NCI-H460 (cell line): ENCODE data around the gene ANKRD18A. TPM values are rescaled to one million over a fixed set of nuclear protein-coding genes. Genes with fewer than 3 reads are reported as not detected.
"Not testable (repeated sequence)": the region's sequence is repeated elsewhere in the genome, so short reads cannot be mapped to it uniquely, and the experiment has no call there.

Source experiments
- DNase-seq: peaks from one replicate; pipeline ENCODE4 v3.0.0-alpha.2; 2016; ENCODE audit warnings: low read depth; ENCODE audit errors: extremely low read depth
- total RNA-seq: library from RNA; depleted of rRNA; stranded (reverse); fragments of >200 nt; shearing (Covaris generic); gene quantifications from 2 replicates; pipeline ENCODE4 v1.2.3, GENCODE V29; 2014

Gene ANKRD18A
- total RNA-seq, 1 experiment from 2014 or later, result 3.9 TPM

DNA sequence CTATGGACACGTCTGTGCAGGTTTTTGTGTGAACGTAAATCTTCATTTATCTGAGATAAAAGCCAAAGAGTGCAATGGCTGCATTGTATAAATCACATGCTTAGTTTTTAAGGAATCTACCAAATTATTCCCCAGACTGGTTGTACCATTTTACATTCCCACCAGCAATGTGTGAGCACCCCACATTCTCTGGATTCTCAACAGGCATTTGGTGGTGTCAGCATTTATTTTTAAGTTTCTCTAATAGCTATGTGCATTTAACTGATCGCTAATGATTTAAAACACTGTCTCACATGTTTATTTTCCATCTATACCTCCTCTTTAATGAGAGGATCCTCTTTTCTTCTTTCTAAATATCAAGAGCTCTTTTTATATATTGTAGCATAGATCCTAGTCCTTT is 13.9 kb upstream of the ANKRD18A start:
- DNase-seq, result no peak

DNA sequence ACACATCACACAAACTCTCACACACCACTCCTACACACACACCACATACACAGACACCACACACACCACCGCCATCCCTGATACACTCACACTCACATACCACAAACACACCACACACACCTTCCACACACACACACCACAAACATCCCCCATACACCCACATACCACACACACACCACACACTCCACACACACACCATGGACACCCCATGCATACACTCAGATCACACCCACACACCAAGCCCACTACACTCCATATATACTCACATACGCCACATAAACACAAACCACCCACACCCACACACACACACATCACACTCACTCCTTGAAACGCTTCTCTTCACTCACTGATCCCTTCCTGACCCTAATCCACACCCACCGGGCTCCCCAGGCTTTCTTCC is 9.1 kb upstream of the ANKRD18A start:
- DNase-seq, result no peak

DNA sequence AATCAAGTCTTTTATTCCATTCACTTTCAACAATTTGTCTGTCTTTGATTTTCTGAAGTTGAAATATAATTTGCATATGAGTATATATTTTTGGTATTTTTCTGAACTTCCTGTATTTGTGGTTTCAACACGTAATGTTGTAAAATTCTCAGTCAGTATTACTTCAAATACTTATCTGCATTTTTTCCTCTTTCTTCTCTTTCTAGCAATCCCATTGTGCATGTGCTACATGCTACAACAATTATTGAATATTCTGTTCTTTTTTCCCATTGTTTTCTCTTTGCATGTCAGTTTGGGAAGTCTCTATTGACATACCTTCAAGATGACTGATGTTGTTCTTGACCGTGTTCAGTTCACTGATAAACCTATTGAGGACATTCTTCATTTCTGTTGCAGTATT is 5.6 kb upstream of the ANKRD18A start:
- no peak for DNase-seq

DNA sequence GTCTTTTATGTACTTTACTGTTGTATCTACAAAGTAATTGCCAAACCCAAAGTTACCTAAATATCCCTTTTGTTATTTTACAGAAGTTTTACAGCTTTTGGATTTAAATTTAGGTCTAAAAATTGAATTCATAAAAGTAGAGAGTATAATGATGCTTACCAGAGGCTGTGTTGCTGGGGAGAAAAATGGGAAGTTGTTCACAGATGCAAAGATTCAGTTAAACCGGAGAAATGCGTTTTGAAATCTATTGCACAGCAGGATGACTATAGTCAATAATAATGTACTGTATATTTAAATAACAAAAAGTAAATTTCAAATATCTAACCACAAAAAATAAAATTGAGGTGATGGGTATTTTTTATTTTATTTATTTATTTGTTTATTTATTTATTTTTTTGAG is 2.6 kb upstream of the ANKRD18A start:
- no peak for DNase-seq

DNA sequence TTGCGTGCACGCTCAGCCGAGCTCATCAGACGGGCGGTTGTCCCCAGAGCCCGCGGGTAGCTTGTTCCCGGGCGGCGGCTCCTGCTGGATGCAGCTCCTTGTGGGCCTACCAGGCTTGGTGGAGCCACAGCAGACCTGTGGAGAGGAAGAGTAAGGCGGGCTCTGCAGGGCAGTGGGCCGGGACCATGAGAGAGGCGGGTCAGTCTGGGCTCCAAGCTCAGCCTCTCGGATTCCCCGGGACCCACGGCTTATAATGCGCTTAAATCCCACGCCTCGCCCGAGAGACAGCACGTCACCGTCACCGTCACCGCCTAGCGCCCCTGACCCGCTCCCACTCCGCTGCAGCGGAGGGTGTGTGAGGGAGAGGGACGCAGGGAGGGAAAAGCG is 1.9 kb upstream of the ANKRD18A start:
- no peak for DNase-seq

DNA sequence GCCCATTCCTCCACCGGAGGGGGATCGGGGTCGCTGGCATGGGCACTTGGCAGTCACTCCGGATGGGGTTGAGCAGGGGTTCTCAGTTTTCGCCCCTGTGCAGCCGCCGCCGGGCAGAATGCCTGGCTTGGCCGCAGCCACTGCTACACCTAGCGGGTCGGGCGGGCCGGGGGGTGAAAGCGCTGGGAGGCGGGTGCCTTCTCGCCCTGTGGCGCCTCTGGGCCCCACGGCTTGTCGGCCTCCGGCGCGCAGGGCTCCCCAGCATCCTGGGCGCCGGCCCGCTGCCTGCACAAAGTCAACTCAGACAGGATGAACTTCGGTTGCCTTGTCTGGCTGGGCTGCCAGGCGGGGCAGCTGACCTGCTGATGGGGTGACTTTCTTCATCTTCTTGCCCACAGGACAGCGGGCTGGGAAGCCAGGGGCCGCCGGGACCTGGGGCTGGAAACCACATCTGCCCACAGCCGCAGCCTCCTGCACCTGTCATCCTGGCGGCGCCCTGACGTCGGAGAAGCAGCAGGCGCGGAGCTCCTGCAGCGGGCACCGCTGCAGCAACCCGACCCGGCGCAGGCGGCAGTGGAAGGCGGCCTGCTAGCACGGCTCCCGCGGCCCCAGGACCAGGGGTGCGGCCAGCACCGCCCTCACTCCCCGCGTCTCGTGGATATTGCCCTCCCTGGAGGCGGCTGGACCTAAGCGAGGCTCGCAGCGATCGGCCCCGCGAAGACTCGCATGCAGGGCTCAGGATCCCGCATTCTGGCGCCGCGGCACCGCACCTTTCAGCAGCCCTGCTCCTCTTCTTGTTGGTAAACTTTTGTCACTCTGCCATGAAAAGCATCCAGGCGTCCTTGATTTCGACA is 1.3 kb upstream of the ANKRD18A start:
- no peak for DNase-seq

DNA sequence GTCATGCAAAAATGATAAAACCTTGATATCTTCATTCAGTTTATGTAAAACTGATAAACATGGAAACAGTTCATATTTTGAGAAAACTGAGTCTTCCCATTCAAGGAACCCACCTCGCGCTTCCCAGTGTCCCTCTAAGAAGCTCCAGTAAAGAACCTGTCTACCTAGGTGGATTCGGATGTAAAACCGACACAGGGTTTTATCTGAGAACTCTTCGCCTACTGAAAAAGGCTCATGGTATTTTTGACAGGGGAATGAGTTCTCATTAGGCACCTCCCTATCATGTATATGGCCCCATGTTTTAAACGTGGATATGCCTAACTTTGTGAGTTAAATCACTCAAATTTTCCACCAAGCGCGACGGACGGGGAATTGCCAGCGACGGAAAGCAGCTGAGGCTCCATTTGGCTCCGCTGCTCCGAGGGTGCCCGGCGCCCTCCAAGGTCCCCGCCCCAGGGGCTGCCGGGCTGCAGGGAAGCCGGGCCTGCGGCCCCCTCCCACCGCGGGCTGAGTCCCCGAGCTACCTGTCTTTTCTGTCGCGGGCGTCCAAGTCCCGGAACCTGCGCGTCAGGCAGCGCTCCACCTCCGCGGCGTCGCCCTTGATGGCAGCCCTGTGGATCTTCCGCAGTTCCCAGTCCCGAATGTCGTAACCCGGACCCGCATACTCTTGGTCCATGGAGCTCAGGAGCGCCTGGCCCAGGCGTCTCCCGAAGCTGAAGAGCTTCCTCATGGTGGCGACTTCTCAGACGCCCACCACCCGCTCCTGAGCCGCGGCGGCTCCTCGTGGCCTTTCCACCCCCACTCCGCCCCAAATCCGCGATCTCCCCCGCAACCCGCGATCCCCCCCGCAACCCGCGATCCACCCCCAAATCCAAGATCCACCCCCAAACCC is 594 bp downstream of the ANKRD18A start:
- no peak for DNase-seq

DNA sequence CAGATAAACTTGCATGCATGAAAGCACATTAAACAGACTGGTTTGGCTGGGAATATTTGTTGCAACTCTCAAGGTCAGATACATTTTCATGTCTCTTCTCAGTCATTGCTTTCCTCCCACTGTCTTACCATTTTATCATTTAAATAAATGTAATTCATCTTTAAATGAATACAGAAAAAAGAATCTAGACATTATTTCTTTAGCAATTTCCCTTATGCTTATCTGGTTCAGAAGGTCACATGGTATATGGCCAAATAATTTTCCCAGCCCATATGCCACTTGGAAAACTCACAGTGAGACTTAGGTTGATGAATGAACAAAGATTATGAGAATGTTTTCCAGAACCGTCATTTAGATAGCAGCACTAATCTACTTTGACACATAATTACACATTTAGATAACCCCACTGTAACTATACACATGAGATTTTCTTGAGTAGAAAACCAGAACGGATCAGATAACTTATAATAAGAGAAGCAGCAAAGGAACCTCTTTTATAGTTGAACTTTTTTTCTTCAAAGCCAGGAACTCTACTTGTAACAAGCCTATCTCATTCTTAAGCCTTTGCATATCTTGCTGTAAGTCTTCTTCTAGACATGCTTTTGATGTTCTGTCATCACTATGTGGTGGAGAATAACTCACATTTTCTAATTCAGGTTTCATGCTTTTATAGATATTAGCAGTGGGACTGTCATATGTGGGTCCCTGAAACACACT is 22.2 kb downstream of the ANKRD18A start:
- not testable (repeated sequence) for DNase-seq

DNA sequence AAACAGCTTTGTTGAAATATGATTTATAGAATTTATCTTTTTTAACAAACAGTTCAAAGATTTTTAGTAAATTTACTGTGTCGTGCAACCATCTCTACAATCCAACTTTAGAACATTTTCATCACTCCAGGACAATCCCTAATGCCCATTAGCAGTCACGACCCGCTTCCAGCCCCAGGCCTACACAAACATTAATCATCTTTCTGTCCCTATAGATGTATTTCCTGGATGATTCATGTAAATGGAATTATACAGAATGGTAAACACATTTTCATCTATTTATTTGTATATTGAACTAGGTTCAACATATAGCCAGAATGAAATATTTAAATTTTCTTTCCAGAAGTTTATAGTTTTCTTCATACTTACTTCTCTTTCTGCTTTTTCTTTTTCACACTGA is 25.3 kb downstream of the ANKRD18A start:
- DNase-seq, result not testable (repeated sequence)

DNA sequence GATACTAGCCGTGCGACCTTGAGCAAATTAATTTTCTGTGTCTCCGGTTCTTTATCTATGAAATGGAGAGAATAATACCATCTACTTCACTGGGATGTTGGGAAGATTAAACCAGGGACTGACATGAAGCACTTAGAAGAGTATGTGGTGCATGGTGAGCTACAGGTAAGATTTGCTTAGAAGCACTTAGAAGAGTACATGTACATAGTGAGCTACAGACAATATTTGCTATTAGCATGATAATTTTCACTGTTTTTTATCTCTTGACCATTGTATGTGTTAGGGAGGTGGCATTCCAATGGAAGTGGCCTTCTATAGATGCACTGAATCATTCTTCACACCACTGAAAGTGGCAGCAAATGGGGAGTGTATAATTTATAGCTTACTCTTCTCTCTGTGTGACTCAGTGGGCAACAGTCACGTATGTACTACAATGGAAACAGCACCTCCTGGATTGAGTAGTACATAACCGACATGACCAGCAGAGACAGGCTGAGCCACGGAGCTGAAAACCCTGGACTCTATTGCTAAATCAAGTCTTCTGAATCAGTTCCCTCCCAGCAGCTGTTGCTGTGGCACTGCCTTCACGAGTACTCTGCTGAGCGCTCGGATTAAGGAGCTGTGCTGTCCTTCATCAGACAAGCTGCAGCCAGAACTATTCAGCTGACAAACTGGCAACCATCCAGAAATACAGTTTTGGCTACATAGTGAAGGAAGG is 28.9 kb downstream of the ANKRD18A start:
- DNase-seq, result not testable (repeated sequence)

DNA sequence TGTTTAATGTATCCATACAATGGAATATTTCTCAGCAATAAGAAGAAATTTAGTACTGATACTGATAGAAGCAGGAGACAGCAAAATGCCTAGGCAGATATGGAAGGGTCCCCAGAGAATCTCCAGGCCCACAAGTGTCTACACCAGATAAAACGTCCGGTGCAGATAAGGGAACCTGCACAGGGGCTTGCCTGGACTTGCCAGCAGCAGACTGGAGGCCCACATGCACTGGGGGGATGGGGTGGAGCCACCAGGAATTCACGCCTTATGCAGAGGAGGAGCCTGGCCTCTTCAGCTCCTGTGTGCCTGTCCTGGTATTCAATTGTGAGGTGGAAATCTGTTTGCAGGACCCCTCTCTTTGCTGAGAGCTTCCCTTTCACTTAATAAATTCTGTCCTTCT is 36.6 kb downstream of the ANKRD18A start:
- DNase-seq, result not testable (repeated sequence)

DNA sequence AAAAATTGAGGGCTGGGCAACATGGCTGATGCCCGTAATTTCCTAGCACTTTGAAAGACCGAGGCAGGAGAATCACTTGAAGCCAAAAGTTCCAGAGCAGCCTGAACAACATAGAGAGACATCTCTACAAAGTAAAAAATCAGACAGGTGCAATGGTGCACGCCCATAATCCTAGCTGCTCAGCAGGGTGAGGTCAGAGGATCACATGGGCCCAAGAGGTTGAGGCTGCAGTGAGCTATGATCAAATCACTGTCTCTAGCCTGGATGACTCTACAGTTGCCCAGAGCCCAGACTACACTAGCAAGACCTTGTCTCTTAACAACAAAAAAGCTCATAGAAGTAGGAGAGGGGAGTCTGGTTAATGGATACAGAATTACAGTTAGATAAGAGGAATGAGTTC is 40.3 kb downstream of the ANKRD18A start:
- not testable (repeated sequence) for DNase-seq

DNA sequence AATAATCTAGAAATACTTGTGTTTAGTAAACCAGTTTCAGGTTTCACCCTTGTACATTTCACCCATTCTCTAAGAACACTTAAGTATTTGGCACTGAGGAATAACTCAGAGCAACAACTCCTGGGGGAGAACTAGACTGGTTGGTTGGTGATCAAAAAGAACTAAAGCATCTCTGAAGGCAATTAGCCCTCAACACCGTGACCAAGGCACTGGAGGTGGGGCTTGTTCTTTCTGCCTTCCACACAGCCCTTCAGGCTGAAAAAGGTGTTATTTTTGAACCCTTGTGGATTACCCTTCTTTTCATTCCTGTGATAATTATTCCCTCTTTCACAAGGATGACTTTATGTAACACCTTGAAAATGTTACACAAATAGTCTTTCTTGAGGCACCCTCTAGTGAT is 44.2 kb downstream of the ANKRD18A start:
- not testable (repeated sequence) for DNase-seq

DNA sequence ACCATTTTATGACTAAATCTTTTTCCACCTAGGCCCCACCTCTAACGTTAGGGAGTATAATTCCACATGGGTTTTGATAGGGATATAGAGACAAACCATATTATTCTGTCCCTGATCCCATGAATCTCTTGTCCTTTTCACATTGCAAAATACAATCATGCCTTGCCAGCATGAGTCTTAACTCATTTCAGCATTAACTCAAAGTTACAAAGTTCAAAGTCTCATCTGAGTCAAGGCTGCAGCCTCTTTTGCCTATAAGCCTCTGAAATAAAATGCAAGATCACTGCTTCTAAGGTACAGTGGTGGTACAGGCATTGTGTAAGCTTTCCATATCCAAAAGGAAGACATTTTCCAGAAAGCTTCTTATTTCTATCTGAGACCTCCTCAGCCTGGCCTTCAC is 54.3 kb downstream of the ANKRD18A start:
- DNase-seq, result not testable (repeated sequence)

DNA sequence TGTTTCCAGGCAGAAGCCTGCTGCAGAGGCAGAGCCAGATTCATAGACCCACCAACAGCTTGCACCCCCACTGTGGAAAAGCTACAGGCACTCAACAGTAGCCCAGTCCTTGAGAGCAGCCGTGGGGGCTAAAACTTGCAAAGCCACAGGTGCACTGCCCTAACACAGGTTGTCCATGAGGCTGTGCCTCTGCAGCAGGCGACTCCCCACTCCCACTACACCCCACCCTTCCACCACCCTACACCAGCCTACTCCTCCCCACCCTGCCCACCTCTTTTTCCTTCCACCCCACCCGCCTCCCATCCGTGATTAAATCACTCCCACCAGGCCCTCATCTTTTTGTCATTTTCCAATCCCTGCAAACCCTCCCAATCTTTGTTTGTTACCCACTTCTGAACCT is 55.2 kb downstream of the ANKRD18A start:
- DNase-seq, result not testable (repeated sequence)

DNA sequence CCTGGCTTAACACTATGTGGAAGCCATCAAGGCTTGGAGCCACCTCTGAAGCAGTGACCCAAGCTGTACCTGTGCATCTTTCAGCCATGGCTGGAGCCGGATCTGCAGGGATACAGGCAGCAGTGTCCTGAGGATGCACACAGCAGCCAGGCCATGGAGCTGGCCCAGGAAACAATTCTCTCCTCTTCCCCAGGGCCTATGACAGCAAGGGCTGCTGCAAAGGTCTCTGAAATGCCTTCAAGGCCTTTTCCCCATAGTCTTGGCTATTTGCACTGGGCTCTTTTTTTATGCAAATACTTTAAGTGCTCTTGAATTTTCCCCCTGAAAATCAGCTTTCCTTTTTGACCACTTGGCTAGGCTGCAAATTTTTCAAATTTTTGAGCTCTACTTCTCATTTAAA is 56.5 kb downstream of the ANKRD18A start:
- DNase-seq, result not testable (repeated sequence)

DNA sequence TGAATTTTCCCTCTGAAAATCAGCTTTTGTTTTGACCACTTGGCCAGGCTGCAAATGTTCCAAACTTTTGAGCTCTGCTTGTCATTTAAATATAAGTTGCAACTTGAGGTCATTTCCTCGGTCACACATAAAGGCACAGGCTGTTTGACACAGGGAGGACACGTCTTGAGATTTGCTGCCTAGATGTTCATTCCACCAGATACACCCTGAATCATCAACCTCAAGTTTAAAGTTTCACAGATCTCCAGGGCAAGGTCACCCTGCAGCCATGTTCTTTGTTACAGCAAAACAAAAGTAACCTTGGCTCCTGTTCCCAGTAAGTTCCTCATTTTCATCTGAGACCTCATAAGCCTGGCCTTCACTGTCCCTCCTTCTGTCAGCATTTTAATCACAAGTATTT is 59.3 kb downstream of the ANKRD18A start:
- not testable (repeated sequence) for DNase-seq

DNA sequence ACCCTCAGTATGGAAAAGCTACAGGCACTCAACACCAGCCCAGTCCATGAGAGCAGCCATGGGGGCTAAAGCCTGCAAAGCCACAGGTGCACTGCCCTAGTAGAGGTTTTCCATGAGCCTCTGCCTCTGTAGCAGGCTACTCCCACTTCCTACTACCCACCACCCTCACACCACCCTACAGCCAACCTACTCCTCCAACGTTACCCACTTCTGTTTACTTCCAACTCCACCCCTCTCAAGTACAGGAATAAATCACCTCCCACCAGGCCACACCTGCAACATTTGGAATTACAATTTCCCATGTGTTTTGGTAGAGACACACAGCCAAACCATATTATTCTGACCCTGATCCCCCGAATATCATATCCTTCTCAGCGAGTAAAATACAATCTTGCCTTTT is 61.2 kb downstream of the ANKRD18A start:
- DNase-seq, result not testable (repeated sequence)

DNA sequence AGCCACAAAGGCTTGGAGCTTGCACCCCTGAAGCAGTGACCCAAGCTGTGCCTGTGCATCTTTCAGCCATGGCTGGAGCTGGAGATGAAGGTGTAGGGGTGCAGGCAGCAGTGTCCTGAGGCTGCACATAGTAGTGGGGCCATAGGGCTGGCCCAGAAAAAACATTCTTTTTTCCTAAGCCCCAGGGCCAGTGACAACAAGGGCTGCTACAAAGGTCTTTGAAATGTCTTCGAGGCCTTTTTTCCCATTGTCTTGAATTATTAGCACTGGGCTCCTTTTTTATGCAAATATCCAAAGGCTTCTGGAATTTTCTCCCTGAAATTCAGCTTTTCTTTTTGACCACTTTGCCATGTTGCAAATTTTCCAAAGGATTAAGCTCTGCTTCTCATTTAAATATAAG is 62.6 kb downstream of the ANKRD18A start:
- not testable (repeated sequence) for DNase-seq

DNA sequence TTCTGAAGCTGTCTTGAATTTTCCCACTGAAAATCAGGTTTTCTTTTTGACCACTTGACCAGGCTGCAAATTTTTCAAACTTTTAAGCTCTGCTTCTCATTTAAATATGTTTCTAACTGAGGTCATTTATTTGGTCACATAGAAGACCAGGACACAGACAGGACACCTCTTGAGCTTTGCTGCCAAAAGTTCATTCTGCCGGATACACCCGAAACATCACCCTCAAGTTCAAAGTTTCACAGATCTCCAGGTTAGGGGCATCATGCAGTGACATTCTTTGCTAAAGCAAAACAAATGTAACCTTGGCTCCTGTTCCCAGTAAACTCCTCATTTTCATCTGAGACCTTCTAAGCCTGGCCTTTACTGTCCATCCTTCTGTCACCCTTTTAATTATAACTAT is 65.4 kb downstream of the ANKRD18A start:
- not testable (repeated sequence) for DNase-seq
